ENCODE data around the gene MYBPHL. TPM values are rescaled to one million over a fixed set of nuclear protein-coding genes. Genes with fewer than 3 reads are reported as not detected.
A peak's percentile ranks its signal among the peaks of the same experiment; 100 is the strongest.
"Not testable (repeated sequence)": the region's sequence is repeated elsewhere in the genome, so short reads cannot be mapped to it uniquely, and the experiment has no call there.

MYBPHL gene
- total RNA-seq, 2 donors from 2014 or later: 220 to 239 TPM

DNA sequence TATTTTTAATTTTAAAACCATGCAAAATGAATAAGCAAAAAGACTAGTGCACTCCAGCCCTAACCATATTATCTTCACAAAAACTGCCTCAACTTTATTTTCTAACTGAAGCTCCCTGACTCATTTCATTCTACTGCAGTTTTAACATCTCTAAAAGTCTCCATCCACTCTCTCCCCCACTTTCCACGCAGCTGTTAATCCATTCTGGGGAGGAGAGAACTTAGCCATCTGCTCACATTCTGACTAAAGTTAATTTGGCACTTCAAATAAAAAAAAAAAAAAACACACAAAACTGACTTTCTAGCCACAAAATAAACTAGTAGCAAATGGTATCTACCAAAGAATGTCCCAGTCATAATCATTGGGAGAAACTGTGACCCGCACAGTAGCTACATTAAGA lies 5.4 kb upstream of the MYBPHL start:
- intact Hi-C loops (cut with DNase I): no loop called here
- no peak for DNase-seq
- no peak for ATAC-seq

DNA sequence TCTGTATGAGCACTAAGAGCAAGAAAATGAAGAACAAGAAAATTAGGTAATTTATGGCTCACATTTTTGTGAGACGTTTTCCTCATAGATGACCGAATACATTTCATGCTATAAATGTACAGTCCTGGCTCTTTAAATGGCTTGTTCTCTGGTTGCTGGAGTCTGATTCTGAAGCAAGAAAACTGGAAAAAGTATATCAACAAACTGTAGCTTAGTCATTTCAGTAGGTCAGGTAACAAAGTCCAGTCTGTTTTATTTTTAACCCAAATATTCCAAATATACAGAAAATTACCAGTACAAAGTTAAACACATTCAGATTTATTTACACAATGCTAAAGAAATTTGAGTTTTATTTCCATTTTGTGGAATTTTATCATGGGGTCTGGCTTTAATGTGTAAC lies 2.5 kb upstream of the MYBPHL start:
- no peak for ATAC-seq
- intact Hi-C loops (cut with DNase I): no loop called here

DNA sequence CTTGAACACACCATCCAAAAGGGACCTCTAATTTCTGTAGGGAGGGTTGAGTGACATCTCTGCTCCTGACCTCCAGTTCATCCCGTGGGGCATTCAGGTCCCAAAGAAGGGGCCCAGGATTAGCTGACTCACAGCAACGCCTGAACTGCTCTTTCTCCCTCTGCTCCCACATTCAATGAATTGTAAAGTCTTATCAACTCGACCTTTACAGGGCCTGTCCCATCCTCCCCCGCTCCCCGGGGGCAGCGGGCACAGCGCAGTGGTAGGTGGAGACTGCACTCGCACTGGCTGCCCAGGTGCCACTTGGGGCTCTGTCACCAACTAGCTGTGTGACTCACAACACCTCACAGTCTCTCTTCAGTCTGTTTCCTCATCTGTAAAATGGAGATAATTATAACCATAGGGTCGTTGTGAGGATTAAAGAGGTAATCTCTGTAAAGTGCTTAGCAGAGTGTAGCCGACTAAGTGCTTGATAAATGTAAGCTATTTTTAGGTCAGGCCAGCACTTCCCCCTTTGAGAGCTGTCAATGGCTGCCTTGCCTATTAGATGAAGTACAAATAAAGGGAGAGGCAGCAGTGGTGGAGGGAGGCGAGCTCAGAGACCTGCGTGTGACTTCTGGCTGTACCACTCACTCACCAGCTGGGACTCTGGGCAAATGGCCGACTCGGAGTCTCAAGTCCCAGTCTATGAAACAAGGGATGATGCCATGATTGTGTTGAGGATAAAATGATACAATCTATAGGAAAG lies 637 bp upstream of the MYBPHL start:
- DNase-seq (peak; percentile 75), ATAC-seq (peak; percentile 75 to 86)
- intact Hi-C loops (cut with DNase I): no loop called here

More for the DNA sequence above, 2.5 kb upstream of the MYBPHL start:
- no peak for DNase-seq

DNA sequence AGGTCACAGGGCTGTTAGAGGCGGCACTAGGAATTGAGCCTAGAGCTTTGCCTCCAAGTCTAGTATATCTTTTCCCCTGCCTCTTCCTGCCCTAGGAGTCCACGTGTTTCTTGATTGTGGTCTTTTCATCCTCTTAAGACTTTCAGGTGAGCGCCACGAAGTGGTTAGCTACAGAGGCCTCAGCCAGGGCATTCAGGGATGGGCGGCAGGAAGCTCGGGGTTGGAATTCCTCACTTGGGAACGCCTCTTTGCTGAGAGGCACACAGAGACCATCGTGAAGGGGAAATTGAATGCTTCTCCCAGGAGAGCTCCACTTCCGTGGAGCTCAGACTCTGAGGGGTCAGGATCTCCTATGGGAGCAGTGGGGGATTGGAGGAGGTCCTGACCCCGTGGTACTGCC lies 820 bp downstream of the MYBPHL start:
- DNase-seq; intact Hi-C loops (cut with DNase I): not testable (repeated sequence)
- peak in 1 of 2 donors; percentile 11 for ATAC-seq

DNA sequence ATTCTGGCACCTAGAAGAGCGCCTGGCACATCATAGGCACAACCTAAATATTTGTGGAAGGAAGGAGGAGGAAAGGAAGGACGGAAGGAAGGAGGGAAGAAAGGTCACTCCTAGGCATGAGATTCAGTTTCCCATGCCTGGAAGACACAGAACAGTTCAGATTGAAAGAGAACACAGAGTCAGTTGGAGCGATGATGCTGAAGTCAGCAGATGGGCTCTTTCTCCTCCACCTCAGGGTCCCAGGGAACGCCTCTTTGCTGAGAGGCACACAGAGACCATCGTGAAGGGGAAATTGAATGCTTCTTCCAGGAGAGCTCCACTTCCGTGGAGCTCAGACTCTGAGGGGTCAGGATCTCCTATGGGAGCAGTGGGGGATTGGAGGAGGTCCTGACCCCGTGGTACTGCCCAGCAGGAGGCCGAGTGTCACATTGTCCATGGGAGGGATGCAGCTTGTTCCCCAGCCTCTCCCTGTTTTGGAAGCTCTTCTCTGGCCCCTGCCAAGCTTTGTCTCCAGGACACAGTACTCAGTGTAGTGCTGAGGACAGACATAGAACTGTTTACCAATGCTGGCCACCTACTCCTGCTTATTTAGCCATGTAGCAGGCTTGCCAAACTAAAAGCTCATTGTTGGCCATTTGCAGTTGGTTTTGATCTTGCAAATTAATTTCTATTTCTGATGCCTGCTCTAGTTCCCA lies 2.4 kb downstream of the MYBPHL start:
- peak; percentile 4 to 31 for ATAC-seq
- intact Hi-C loops (cut with DNase I): no loop called here
- no peak for DNase-seq

DNA sequence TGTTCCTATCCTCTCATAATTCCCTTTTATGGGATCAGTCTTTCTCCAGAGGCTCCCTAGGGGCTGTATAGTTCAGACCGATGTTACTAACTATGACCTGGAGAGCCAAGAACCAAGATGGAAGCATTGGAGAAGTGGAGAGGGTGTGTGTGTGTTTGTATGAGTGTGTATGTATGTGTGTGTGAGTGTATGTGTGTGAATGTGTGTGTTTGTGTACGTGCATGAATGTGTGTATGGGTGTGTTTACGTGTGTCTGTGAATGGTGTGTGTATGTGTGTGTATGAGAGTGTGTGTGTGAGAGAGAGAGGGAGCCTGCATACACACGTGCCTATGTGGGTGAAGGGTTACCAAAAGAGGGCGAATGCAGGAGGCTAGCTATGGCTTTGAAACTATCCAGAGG lies 4.9 kb downstream of the MYBPHL start:
- ATAC-seq (no peak), DNase-seq (no peak)
- intact Hi-C loops (cut with DNase I): no loop called here

DNA sequence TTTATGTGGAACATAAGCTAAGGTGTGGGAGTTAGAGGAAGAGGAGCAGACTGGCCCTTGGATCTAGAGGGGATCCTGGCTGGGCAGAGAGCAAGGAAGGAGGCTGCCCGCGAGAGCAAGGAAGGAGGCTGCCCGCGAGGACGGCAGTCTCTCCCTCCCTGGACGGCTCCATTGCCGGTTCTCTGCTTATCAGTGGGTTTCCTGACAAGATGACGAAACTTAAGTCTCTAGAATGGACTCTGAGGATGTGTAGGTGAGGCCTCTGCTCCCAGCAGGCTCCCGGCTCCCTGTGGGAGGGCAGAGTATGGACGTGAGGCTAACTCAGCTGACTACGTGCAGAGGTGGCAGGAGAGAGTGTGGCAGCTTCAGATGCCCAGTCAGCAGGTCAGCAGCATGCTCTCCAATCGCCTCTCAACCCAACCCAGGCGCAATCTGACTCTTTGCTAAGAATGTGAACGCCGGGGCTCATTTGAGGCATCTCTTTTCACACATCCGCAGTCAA lies 6.1 kb downstream of the MYBPHL start:
- intact Hi-C loops (cut with DNase I): no loop called here
- ATAC-seq (peak; percentile 38 to 46), DNase-seq (peak; percentile 53)

DNA sequence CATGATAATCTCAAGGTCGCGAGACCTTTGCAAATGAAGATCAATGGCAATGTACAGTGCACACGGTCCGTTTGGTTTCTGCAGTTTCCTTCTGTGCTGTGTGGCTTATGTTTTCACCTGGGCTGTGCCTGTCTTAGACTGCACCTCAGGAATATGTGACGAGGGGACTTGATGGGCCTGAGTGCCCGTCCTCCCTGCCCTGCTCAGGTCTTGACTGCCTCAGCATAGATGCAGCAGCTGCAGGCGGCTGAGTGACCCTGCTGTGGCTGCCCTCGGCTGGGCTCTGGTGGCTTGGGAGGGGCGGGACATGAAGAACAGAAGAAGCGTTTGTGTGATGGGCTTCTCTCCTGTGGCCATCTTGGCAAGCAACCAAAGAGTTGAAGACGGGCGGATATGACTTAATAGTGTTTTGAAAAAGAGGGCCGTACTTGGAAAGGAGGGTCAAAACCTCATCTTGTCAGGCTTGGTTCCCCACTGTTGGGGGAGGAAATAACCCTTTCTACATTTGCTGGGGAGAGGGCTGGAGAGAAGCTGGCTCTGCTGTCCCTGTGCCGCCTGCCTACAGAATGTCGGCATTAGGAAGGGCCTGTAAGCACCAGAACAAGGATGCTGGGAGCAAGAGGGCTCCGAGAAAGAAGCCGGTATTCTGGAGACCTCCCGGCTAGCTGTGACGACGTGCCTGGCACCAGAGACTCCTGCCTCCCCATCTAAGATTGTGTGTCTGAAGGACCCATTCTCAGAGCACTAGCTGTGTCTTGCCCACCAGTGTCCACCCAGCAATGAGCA lies 7.1 kb downstream of the MYBPHL start:
- peak; percentile 29 to 63 for ATAC-seq
- peak; percentile 76 for DNase-seq
- intact Hi-C loops (cut with DNase I): no loop called here

DNA sequence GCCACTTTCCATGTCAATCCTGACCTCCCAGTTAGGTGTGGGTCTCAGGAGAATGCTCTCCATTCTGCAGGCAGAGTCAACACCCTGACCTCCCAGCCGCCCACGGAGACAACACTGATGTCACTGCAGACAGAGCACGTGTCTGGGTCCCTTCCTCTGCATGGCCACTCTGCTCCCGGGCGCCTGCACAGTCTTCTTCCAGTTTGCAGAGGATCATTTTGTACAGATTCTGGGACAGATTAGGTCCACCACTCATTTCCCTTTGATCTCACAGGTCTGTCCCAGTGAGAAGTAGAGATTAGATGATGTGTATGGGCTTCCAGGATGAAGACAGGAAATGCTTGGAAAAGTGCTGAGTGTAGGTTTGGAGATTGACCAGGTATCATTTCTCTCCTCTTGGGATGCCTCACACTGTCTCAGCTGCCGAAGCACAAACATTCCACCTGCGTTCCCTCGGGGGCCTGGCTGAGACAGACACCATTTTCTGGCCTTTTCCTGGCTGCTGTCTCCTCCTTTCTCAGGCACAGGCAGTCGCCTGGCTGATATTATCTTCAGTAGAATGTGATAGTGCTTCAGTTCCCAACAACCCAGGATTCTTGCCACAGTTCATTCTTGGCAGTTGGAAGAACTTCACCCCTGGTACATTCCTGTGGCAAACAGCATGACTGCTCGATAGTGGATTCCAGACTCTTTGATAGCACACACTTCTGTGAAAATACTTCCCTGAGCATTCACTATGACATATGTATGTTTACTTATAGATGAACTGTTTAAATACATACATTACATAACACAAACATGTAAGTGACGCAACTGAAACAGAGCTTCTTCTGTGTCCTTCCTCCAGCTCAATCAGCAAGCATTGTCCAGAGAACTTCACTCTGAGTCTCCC lies 7.9 kb downstream of the MYBPHL start:
- peak; percentile 46 to 75 for ATAC-seq
- intact Hi-C loops (cut with DNase I): no loop called here
- DNase-seq: peak; percentile 75

DNA sequence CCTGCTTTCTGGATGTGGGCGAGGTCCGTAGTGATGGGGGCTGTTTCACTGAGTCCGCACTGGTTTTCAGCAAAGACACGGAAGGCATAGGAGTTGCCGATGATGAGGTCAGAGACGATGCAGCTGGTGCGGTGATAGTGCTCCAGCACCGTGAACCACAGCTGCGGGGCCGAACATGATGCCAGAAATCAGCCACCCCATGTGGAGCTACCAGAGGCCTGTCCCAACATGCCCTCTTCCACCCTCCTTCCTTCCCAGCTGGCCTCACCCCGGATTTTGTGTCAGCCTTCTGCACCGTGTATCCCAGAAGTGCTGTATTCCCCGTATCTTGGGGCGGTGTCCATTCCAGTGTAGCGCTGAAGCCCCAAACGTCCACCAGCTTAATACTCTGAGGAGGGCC lies 10.0 kb downstream of the MYBPHL start:
- intact Hi-C loops (cut with DNase I): no loop called here
- DNase-seq: no peak
- no peak for ATAC-seq

DNA sequence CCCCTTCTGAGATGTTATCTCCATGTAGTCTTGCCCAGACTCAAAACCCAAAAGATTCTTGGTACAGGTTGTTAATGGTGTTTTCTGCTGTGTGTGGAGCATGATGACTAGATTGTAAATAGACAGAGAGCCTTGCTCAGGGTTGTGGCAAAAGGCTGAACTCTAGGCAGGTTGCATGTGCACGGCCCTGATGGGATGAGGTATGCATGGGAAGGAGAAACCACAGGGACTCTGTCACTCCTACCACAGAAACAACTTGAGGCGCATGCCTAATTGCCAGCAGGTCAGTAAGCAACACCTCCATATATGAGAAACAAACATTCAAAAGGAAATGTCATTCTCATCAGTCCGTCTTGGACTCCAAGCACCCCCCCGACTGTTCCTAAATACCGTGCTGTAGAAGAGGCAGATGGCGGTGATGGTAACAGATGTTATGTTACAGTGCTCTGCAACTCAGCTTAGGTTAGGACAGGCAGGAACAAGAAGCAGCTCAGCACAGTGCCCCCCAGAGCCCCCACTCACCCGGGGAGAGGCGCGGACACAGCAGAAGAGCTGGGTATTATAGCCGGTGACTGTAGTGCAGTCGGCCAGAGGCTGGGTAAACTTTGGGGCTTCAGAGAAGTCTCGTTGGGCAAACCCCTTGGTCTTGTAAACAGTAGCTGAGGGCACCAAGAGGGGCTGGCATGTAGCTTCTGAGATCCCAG lies 10.9 kb downstream of the MYBPHL start:
- intact Hi-C loops (cut with DNase I): no loop called here
- no peak for ATAC-seq

DNA sequence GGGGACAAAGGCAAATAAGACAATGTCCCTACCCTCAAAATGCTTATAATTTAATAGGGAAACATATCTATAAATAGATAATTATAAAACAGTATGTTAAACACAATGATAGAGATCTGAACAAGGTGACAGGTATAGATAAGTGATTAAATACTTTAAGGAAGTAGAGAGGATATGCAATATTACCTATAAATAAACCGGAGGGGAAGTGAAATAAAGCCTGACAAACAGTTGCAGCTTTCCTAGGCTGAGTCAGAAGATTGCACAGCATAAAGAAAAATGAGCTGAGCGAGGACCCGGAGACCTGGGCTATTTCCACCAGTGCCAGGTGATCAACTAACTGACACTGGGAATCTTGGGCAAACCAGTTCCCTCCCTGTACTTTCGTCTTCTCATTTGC lies 12.3 kb downstream of the MYBPHL start:
- no peak for DNase-seq
- intact Hi-C loops (cut with DNase I): no loop called here
- ATAC-seq: no peak

More for the DNA sequence above, 10.9 kb downstream of the MYBPHL start:
- DNase-seq: no peak

DNA sequence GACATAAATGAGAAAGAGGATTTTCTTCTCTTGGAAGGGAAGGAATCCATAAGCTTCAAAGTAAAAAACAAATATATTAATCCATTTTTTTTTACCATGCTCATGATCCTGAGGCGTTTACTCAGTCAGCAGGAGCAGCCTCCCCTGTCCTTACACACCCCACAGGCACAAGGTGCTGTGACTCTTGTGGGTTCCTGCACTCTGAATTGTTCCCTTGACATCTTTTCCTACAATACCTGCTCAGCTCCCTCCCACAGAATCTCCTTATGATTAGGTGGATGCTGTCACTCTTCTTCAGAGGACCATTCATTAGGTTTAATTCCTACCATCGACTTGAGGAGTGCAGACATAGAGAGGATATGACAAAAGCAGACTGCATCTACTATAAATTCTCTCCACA lies 13.8 kb downstream of the MYBPHL start:
- intact Hi-C loops (cut with DNase I): no loop called here
- DNase-seq (no peak), ATAC-seq (no peak)

DNA sequence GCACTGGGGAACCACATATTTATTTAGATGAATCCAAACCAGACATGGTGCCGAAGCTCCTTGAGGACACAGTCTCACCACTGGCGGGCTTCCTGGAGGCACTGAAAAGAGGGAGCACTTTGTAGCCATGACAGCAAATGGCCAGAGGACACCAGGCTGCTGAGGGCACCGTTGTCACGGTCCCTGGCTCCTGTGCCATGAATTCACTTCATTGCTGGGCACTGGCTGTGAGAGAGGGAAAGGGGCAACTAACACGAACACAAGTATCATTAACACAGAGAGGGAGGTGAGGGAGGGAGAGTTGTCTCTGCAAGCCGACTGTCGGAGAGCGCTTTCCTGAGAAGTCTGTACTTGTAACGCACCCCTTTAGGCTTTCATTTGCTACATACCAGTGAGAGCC lies 14.4 kb downstream of the MYBPHL start:
- no peak for DNase-seq
- intact Hi-C loops (cut with DNase I): no loop called here
- no peak for ATAC-seq

DNA sequence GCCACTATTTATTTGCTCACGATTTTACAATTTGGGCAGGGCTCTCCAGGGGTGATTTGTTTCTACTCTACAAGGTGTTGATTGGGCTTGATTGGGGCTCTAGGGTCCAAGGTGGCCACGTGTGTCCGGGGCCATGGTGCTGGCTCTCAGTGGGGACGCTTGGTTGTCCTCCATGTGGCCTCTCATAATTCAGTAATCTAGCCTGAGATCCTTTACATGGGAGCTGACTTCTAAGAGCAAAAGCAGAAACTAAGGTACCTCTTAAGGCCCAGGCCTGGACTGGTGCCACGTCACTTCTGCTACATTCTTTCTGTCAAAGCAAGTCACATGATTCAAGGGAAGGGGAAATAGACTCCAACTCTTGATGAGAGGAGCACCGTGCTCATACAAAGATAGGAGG lies 15.8 kb downstream of the MYBPHL start:
- ATAC-seq (peak in 1 of 2 donors; percentile 51), DNase-seq (no peak)
- intact Hi-C loops (cut with DNase I): no loop called here

DNA sequence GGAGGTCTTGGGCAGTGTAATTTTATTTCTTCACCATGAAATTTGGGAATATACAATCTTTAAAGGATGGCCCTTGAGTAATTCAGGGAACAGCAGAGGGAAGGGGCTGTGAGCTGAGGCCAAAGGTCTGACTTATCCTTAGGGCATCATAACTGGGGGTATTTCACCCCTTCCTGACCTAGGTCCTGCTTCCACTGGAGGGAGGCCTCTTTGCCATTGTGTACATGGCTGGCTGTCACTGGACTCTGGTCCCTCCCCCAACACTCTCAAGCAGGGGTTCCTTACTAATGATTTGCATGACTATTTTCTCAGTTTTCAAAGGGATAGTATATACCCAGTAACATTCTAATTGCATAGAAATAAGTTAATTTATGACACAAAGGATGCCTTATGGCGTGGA lies 16.7 kb downstream of the MYBPHL start:
- ATAC-seq (no peak), DNase-seq (no peak)
- intact Hi-C loops (cut with DNase I): no loop called here

DNA sequence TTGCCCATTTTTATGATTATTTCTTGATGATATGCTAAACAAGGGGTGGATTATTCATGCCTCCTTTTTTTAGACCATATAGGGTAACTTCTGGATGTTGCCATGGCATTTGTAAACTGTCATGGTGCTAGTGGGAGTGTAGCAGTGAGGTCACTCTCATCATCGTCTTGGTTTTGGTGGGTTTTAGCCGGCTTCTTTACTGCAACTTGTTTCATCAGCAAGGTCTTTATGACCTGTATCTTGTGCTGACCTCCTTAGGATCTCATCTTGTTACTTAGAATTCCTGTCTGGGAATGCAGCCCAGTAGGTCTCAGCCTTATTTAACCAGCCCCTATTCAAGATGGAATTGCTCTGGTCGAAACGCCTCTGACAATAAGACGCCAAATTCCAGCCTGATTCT lies 20.0 kb downstream of the MYBPHL start:
- intact Hi-C loops (cut with DNase I): not testable (repeated sequence)

More for the DNA sequence above, 20.0 kb downstream of the MYBPHL start:
- DNase-seq, ATAC-seq: not testable (repeated sequence)
